Fibroblast of lung (primary cell): ENCODE measurements around the gene ART3. TPM values are rescaled to one million over a fixed set of nuclear protein-coding genes. Genes with fewer than 3 reads are reported as not detected.

Experiments
- DNase-seq, 2 donors: peaks; one replicate each; pipeline versions ENCODE4 v3.0.0 to v3.0.0-alpha.2; 2010; ENCODE audit warnings: low read depth in 2 of 2
- H2AFZ ChIP-seq: 2 replicates; pipeline ENCODE4 v1.5.1; 2012; ENCODE audit warnings: low read length, control low read depth, inconsistent platforms
- H3K27ac ChIP-seq: 2 replicates; pipeline ENCODE4 v1.5.1; 2011; ENCODE audit warnings: low read length, control low read depth; ENCODE audit not compliant: insufficient read depth
- H3K27me3 ChIP-seq: 2 replicates; pipeline ENCODE4 v1.5.1; 2011; ENCODE audit warnings: mild to moderate bottlenecking, low read length; ENCODE audit not compliant: control insufficient read depth, insufficient read depth
- H3K36me3 ChIP-seq: 2 replicates; pipeline ENCODE4 v1.5.1; 2011; ENCODE audit warnings: low read length; ENCODE audit not compliant: control insufficient read depth, insufficient read depth
- H3K4me1 ChIP-seq: 2 replicates; pipeline ENCODE4 v1.5.1; 2011; ENCODE audit warnings: low read length; ENCODE audit not compliant: control insufficient read depth, insufficient read depth; ENCODE audit errors: extremely low read depth
- H3K4me2 ChIP-seq: 2 replicates; pipeline ENCODE4 v1.5.1; 2011; ENCODE audit warnings: low read length, control low read depth; ENCODE audit not compliant: insufficient read depth; ENCODE audit errors: extremely low read depth
- H3K4me3 ChIP-seq, 4 experiments: fragments of 200-600 bp in 1 of 4; sonication (generic) in 1 of 4; replicated peaks in 1 of 4; 2 replicates each; pipeline ENCODE4 v1.5.1; 2011 to 2016; ENCODE audit warnings: low read length in 4 of 4, low read depth in 3 of 4, mild to moderate bottlenecking in 3 of 4, control low read depth in 2 of 4, inconsistent platforms in 1 of 4, mixed read lengths in 1 of 4; ENCODE audit not compliant: insufficient read depth in 1 of 4; ENCODE audit errors: control extremely low read depth in 1 of 4
- H3K79me2 ChIP-seq: 2 replicates; pipeline ENCODE4 v1.5.1; 2012; ENCODE audit warnings: mild to moderate bottlenecking, low read length, inconsistent platforms; ENCODE audit not compliant: control insufficient read depth, insufficient read depth
- H3K9ac ChIP-seq: 2 replicates; pipeline ENCODE4 v1.5.1; 2011; ENCODE audit warnings: mild to moderate bottlenecking, low read length, control low read depth; ENCODE audit not compliant: insufficient read depth
- H3K9me3 ChIP-seq: 2 replicates; pipeline ENCODE4 v1.5.1; 2012; ENCODE audit warnings: low read depth, low read length; ENCODE audit not compliant: control insufficient read depth, insufficient read depth
- H4K20me1 ChIP-seq: 2 replicates; pipeline ENCODE4 v1.5.1; 2011; ENCODE audit warnings: low read length; ENCODE audit not compliant: control insufficient read depth, insufficient read depth; ENCODE audit errors: extremely low read depth
- EZH2 ChIP-seq: IDR thresholded peaks from 2 replicates; pipeline ENCODE4 v1.5.1; 2012; ENCODE audit warnings: low read length, control low read depth, mild to moderate bottlenecking; ENCODE audit errors: missing control alignments
- polyA minus RNA-seq: library from RNA; depleted of rRNA, polyadenylated mRNA; stranded (reverse); fragments of >200 nt; gene quantifications from 2 replicates; pipeline ENCODE4 v1.2.3, GENCODE V29; 2011; ENCODE audit warnings: low replicate concordance
- polyA plus RNA-seq, 2 donors: library from polyadenylated mRNA; depleted of rRNA in 1 of 2; stranded (reverse) in 1 of 2; unstranded in 1 of 2; fragments of >200 nt; gene quantifications; 2 replicates each; pipeline ENCODE4 v1.2.1, GENCODE V29; 2011 to 2012; ENCODE audit warnings: missing spikeins in 1 of 2
- total RNA-seq: library from RNA; depleted of rRNA; stranded (reverse); fragments of >200 nt; gene quantifications from 2 replicates; pipeline ENCODE4 v1.2.1, GENCODE V29; 2014
- TF ChIP-seq, protein P1 (sequence below), 2 donors: IDR thresholded peaks in 1 of 2; conservative IDR thresholded peaks in 1 of 2; 1 replicate in 1 of 2; 2 replicates in 1 of 2; pipeline ENCODE4 v1.5.1; 2011 to 2012; ENCODE audit warnings: low read length in 2 of 2, control low read depth in 1 of 2, inconsistent platforms in 1 of 2, low read depth in 1 of 2, mild to moderate bottlenecking in 1 of 2

The ART3 gene, protein sequence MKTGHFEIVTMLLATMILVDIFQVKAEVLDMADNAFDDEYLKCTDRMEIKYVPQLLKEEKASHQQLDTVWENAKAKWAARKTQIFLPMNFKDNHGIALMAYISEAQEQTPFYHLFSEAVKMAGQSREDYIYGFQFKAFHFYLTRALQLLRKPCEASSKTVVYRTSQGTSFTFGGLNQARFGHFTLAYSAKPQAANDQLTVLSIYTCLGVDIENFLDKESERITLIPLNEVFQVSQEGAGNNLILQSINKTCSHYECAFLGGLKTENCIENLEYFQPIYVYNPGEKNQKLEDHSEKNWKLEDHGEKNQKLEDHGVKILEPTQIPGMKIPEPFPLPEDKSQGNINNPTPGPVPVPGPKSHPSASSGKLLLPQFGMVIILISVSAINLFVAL
- total RNA-seq (not detected in 2 replicates), polyA plus RNA-seq (0.27 TPM in 1 of 2 replicates, not detected in the other), polyA minus RNA-seq (not detected in 2 replicates)
- polyA plus RNA-seq (2012) = not detected in 2 replicates

DNA sequence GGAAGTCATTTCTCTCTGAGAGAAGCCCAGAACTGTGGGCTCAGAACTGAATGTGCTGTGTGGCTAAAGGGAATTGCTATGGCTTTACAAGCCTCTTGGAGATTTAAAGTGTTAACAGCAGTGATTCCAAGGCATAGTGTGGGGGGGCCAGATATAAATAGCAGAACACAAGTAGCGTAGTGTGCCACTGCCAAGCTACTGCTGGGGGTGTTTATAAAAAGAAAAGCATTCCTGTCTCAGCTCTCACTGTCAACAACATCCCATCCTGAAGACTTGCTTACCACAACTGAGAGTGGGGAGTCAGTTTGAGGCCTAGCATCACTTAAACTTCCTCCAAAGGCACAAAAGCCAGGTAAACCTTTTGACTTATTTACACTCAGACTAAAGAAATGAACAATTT is at the start of gene ART3:
ART3 (plus strand) TSS at position 242 of the 400 bp plus-strand sequence. CDS start 1,181 bp downstream, outside the sequence.
- Histone ChIP-seq H3K27me3 (no peaks in the 10 kb centered on the region), H2AFZ (no peak within 1 kb of the TSS), H3K9me3 (no peaks in the 10 kb centered on the region), H3K4me3 (no peak within 1 kb of the TSS), H3K4me1 (no peaks in the 10 kb centered on the region), H3K9ac (no peak within 1 kb of the TSS), H3K36me3 (no peaks in the 10 kb centered on the region), H3K27ac (no peak within 1 kb of the TSS), H3K4me2 (no peak within 1 kb of the TSS), H4K20me1 (no peaks in the 10 kb centered on the region), H3K79me2 (no peaks in the 10 kb centered on the region)
- TF ChIP-seq, protein P1, sequence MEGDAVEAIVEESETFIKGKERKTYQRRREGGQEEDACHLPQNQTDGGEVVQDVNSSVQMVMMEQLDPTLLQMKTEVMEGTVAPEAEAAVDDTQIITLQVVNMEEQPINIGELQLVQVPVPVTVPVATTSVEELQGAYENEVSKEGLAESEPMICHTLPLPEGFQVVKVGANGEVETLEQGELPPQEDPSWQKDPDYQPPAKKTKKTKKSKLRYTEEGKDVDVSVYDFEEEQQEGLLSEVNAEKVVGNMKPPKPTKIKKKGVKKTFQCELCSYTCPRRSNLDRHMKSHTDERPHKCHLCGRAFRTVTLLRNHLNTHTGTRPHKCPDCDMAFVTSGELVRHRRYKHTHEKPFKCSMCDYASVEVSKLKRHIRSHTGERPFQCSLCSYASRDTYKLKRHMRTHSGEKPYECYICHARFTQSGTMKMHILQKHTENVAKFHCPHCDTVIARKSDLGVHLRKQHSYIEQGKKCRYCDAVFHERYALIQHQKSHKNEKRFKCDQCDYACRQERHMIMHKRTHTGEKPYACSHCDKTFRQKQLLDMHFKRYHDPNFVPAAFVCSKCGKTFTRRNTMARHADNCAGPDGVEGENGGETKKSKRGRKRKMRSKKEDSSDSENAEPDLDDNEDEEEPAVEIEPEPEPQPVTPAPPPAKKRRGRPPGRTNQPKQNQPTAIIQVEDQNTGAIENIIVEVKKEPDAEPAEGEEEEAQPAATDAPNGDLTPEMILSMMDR (conservative IDR thresholded peaks at IDR 0.05 in 1 of 2, IDR thresholded peaks at IDR 0.05 in 1 of 2; ENCODE audit: low read depth in 1 of 2, low read length in 2 of 2) = no peak
- TF ChIP-seq EZH2 = no peak
- DNase-seq = no peak

DNA sequence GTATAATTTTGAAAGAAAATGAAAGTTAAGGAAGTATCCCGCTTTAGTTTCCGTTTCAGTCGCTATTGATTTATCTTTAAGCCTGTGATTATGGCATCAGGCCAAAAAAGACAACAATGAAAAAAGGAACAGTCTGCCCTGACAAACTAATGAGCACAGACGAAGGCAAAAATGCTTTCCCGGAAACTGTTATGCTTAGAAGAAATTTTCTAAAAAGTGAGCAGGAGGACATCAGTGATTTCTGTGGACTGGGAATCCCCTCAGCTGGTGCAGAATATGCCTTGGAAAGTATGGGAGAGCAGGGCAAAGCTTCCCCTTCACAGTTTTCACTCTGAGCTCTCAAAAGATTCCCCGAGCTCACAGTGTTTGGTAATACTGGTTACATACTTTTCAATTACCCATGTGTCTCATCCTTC is 46.2 kb upstream of the ART3 start:
- TF ChIP-seq, protein P1 (conservative IDR thresholded peaks at IDR 0.05 in 1 of 2, IDR thresholded peaks at IDR 0.05 in 1 of 2; ENCODE audit: low read depth in 1 of 2, low read length in 2 of 2) = no peak
- no peak for TF ChIP-seq EZH2
- peak overlapping the region; percentile 83 for H2AFZ ChIP-seq
- DNase-seq = peak in 1 of 2 donors; percentile 36
- no peak overlapping the region for H3K9ac ChIP-seq
- H3K4me1 ChIP-seq = peaks cover 2% of the 10 kb centered on the region
- H3K4me2 ChIP-seq = peak overlapping the region; percentile 55
- H3K9me3 ChIP-seq = no peaks in the 10 kb centered on the region
- H3K27ac ChIP-seq = no peak overlapping the region
- no peaks in the 10 kb centered on the region for H3K36me3 ChIP-seq
- no peaks in the 10 kb centered on the region for H4K20me1 ChIP-seq
- no peaks in the 10 kb centered on the region for H3K27me3 ChIP-seq
- no peaks in the 10 kb centered on the region for H3K79me2 ChIP-seq
- H3K4me3 ChIP-seq = peak overlapping the region; percentile 1 to 71 (median 28)

DNA sequence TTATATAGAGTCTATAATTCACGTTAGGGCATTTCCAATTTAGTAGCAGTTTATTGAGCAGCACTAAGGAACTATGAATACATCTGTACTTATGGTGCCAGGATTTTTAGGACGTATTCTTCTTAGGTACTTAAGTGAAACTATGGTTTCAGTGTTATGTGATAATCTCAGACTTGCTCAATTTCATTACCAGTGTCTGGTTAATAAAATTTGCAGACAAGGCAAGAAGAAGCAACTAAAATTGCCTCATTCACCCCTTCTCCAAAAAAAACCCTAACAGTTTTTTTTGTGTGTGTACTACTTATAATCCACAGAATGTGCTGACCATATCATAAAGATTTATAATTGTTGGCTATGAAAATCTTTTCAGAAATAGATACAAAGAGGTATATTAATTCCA is 45.2 kb upstream of the ART3 start:
- DNase-seq = no peak

More for the DNA sequence above, 45.2 kb upstream of the ART3 start:
- H3K27ac ChIP-seq = no peak overlapping the region
- H4K20me1 ChIP-seq = no peaks in the 10 kb centered on the region
- H3K9ac ChIP-seq = no peak overlapping the region
- H3K27me3 ChIP-seq = no peaks in the 10 kb centered on the region
- no peaks in the 10 kb centered on the region for H3K36me3 ChIP-seq
- no peak overlapping the region for H3K4me3 ChIP-seq
- no peak overlapping the region for H2AFZ ChIP-seq
- H3K4me1 ChIP-seq = peaks cover 2% of the 10 kb centered on the region
- no peak overlapping the region for H3K4me2 ChIP-seq
- TF ChIP-seq EZH2 = no peak
- TF ChIP-seq, protein P1 (conservative IDR thresholded peaks at IDR 0.05 in 1 of 2, IDR thresholded peaks at IDR 0.05 in 1 of 2; ENCODE audit: low read depth in 1 of 2, low read length in 2 of 2) = no peak
- no peaks in the 10 kb centered on the region for H3K79me2 ChIP-seq
- H3K9me3 ChIP-seq = no peaks in the 10 kb centered on the region
